IPS-18c (cell line): ENCODE data around the gene PSMB3.

ENCODE experiments used
- H3K4me3 ChIP-seq: 2 replicates; pipeline ENCODE4 v1.7.0; 2013; ENCODE audit warnings: low read depth, mild to moderate bottlenecking, low read length, moderate library complexity; ENCODE audit not compliant: insufficient read depth
- H3K9me3 ChIP-seq: one replicate; pipeline ENCODE4 v1.6.1; 2013; ENCODE audit warnings: mild to moderate bottlenecking, low read length, moderate library complexity; ENCODE audit not compliant: control insufficient read depth, insufficient read depth

PSMB3 gene

DNA sequence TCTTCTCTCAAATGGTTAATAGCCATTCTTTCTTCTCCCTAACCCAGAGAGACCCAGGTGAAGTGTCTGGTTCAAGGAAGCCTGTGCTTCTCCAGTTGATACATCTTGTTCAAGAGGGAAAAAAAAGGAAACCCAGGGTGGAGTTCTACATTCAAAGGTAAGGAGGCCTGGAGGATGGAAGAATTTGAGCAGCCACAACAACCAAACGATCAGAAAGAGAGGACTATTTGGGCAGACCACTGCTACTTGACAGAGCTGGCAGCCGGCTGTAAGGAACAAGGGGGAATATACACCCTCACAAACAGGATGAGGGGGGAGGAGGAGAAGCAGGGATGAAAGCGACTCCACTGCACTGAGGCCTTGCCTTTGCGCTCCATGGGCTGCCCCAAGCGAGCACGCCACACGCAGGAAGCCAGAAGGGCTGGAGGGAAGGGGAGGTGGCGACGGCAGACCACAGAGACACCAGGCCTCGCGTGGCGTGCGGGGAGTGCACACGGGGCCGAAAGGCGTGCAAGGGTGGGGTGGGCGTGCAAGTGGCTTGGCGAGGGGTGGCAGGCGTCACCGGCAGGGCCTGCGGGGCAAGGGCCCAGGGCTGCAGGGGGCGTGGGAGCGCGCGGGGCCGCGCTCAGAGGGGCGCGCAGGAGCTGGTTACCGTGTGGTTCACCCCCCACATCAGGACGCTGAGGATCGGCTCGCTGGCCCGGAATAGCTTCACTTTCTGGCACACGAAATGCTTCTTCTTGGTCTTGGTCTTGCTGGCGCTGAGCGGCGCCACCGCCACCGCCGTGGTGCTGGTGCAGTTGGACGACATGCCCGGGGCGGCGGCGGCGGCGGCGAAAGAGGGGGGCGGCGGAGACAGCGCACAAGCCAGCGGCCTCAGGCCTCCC lies 46.3 kb downstream of the PSMB3 start:
- Histone ChIP-seq H3K9me3 (no peaks in the 10 kb centered on the region), H3K4me3 (peak overlapping the region; percentile 93)

DNA sequence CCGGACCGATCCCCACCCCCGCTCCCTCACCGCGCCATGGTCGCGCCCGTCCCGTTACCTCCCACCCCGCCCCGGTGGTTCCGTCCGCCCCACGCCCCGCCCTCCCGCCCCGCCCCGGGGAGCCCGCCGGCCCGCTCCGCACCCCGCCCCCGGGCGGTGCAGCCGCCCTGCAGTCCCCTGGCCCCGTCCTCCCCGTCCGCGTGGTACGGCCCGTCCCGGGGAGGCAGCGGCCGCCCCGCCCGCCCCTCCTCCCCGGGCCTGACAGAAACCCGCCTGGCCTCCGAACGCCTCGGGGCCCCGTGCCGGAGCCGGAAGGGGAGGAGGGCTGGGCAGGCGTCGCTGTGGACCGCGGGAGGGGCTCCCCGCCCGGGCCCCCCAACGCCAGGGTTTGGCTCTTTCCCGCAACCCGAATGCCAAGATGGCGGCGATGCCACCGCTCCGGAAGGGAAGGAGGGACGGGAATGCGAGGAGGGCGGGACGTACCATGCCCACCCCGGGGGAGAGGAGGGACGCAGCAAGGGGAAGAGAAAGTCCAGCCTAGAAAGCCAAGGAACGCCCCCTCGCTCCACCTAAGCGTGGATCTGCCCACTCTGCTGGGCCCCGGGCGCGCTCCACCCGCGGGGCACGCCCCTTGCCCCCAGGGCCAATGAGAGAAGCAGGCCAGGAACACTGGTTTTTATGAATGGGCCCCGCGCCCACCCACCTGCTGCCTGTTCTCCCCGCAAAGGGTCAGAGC lies 47.1 kb downstream of the PSMB3 start, which contains the start of gene PIP4K2B:
PIP4K2B (minus strand) TSS at position 56 of the 736 bp plus-strand sequence. CDS start 132 bp downstream, outside the sequence.
- peak within 1 kb of the TSS; percentile 93 for H3K4me3 ChIP-seq
- H3K9me3 ChIP-seq: no peaks in the 10 kb centered on the region

DNA sequence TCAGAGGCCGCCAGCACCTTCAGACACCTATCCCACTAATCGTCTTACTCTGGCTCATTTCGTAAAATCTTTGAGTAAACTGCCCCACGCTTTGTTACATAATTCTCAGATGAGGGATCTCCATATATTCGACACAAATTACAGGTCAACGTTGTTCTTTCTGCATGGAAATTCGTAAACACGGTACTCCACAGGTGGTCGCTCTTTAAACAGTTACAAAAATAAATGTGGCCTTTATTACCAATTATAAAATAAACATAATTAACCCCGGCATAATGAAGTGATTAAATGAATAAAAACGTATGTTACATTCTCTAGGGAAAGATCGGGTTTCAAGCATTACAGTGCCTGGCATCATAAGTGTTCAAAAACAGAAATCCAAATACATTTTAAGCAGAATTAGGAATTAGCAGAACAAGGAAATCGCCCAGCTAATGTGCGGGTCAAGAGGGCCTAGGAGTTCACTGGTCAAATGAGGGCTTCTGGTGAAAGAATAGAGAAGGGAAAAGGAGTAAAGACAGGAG lies 47.8 kb downstream of the PSMB3 start:
- Histone ChIP-seq H3K4me3 (peak overlapping the region; percentile 91), H3K9me3 (no peaks in the 10 kb centered on the region)

DNA sequence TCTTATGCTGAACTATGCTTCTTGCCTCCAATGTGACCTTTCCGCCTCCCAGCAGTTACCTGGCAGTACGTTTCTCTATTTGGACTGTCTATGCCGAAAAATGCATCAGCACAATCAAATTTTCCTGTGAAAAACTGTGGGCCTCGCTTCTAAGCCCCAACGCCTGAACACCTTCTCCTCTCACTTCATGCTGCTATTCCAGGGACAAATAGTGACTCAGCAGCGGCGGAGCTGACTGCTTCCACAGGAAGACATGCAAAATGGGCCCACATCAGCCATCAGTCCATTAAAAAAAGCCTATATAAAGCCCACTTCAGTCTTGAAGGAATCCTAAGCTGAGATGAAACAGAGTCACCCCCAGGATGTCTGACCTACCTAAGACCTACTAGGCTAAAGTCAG lies 57.3 kb downstream of the PSMB3 start:
- H3K4me3 ChIP-seq: no peak overlapping the region

More for the DNA sequence above, 57.3 kb downstream of the PSMB3 start:
- no peaks in the 10 kb centered on the region for H3K9me3 ChIP-seq
